Adrenal gland (tissue), 12 donors: ENCODE results near the gene F11. TPM values are rescaled to one million over a fixed set of nuclear protein-coding genes. Genes with fewer than 3 reads are reported as not detected.
"Not testable (repeated sequence)": the region's sequence is repeated elsewhere in the genome, so short reads cannot be mapped to it uniquely, and the experiment has no call there.

Source experiments
- DNase-seq, 7 donors: peaks; one replicate each; pipeline ENCODE4 v3.0.0-alpha.2; 2019 to 2020
- H3K27ac ChIP-seq, 5 donors: fragments of 200-600 bp; sonication (generic) in 4 of 5; 1 replicate in 3 of 5; 2 replicates in 2 of 5; pipeline versions ENCODE4 v1.5.1 to v1.8.0; 2016 to 2020; ENCODE audit warnings: mild to moderate bottlenecking in 1 of 5
- H3K27me3 ChIP-seq: fragments of 200-600 bp; 2 replicates; pipeline ENCODE4 v1.8.0; 2021
- H3K36me3 ChIP-seq, 2 donors: fragments of 200-600 bp; replicated peaks in 1 of 2; 1 replicate in 1 of 2; 2 replicates in 1 of 2; pipeline versions ENCODE4 v1.5.1 to v1.8.0; 2018 to 2022
- H3K4me1 ChIP-seq, 2 donors: fragments of 200-600 bp; replicated peaks in 1 of 2; 1 replicate in 1 of 2; 2 replicates in 1 of 2; pipeline versions ENCODE4 v1.5.1 to v1.8.0; 2018 to 2021
- H3K4me3 ChIP-seq, 4 donors: fragments of 200-600 bp; sonication (generic) in 3 of 4; one replicate each; pipeline ENCODE4 v1.5.1; 2016 to 2018
- H3K9me3 ChIP-seq, 3 donors: fragments of 200-600 bp; sonication (generic) in 1 of 3; replicated peaks in 1 of 3; 1 replicate in 2 of 3; 2 replicates in 1 of 3; pipeline versions ENCODE4 v1.5.1 to v1.8.0; 2016 to 2021
- POLR2A ChIP-seq, 2 donors: fragments of 450-650 bp; IDR thresholded peaks; one replicate each; pipeline ENCODE4 v1.6.1; 2017; ENCODE audit warnings: antibody characterized with exemption in 2 of 2, mild to moderate bottlenecking in 2 of 2, moderate library complexity in 1 of 2
- WGBS, 4 donors: extraction: QIAGEN DNeasy Blood & Tissue Kit in 2 of 4; methylation state at CpG; one replicate each; pipeline versions ENCODE4 v1.1.5 to v1.1.7; 2013 to 2017; 5-methylcytosine and 5-hydroxymethylcytosine counted together
- intact Hi-C, 2 donors: fragments of 100-400 bp; cut with DNase I; formaldehyde crosslinking; loops; one replicate each; pipeline versions ENCODE4 v1.14.1 to v1.15.0; 2022 to 2023
- polyA plus RNA-seq, 3 donors: library from polyadenylated mRNA; stranded (reverse); fragments of 200-250 nt in 2 of 3; fragments of 350-450 nt in 1 of 3; fragmentation: Illumina TruSeq in 1 of 3; extraction: RNeasy Lipid Tissue Mini Kit (QIAGEN cat#74804) in 1 of 3; gene quantifications; one replicate each; pipeline ENCODE4 v1.2.3, GENCODE V29; 2013 to 2014
- total RNA-seq, 9 donors: library from RNA; depleted of rRNA in 4 of 9; stranded (reverse); fragments of >200 nt in 4 of 9; fragments of 120-200 nt in 1 of 9; fragmentation: NEBNext Ultra II Directional in 1 of 9; extraction: Animal tissue kit (Norgen Biotek cat#: 25700) in 1 of 9; gene quantifications; one replicate each; pipeline versions ENCODE4 v1.1.0 to v1.2.4, GENCODE V29; 2013 to 2023
- TF ChIP-seq, protein P1 (sequence below), 6 experiments: fragments of 450-650 bp in 4 of 6; fragments of 200-600 bp in 2 of 6; sonication (generic) in 1 of 6; IDR thresholded peaks; 1 replicate in 5 of 6; 2 replicates in 1 of 6; pipeline versions ENCODE4 v1.5.1 to v1.8.0; 2016 to 2021; ENCODE audit warnings: antibody characterized with exemption in 6 of 6, mild to moderate bottlenecking in 2 of 6, moderate library complexity in 1 of 6
- donor health status: healthy with polysubstance abuse.
- donor health status: Bipolar disorder and iron deficiency.
- donor health status: DM: yes; HTN: yes; CAD: no.
- donor health status: DM: no; HTN: no; CAD: no.
- donor health status: DM: no; HTN: no; CAD: no.
- donor health status: DM: yes; HTN: yes; CAD: no.

Gene F11
- total and polyA plus RNA-seq, 12 donors, result 0.07 to 0.19 (median 0.14) TPM; not detected in 8

DNA sequence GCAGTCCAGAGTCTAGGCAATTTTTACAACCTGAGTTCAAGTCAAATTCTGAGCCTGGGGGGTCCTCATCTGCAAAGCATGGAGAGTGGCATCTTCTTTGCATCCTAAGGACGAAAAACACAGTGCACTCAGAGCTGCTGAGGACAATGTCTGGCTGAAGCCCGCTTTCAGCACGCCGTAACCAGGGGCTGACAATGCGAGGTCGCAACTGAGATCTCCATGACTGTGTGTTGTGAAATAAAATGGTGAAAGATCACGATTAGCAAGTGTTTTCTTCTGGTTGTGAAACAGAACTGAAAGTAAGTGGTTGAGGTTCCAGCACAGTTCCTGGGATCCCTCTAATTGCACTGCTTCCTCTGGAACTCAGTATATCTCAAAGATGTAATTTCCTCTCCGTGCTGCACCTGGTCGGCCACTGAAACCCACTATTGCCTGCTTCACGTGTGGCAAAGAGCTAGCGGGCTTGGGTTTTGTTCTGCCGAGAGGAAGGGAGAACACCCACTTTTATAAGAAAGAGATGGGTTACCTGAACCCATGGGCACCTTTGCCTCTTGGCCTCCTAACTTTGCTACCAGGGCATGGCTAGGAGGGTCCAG, 7.7 kb upstream of the F11 start:
- no peaks in the 10 kb centered on the region for H3K27me3 ChIP-seq
- intact Hi-C loops, result no loop called here
- 88 to 93% (median 90%) methylated on average over 12 of the region's 12 CpGs for WGBS, 4 donors
- no peak overlapping the region for H3K27ac ChIP-seq
- no peaks in the 10 kb centered on the region for H3K9me3 ChIP-seq
- H3K4me1 ChIP-seq, result peaks cover 0 to 6% of the 10 kb centered on the region in 2 donors
- no peaks in the 10 kb centered on the region for H3K36me3 ChIP-seq
- H3K4me3 ChIP-seq, result no peak overlapping the region
- TF ChIP-seq, protein P1, sequence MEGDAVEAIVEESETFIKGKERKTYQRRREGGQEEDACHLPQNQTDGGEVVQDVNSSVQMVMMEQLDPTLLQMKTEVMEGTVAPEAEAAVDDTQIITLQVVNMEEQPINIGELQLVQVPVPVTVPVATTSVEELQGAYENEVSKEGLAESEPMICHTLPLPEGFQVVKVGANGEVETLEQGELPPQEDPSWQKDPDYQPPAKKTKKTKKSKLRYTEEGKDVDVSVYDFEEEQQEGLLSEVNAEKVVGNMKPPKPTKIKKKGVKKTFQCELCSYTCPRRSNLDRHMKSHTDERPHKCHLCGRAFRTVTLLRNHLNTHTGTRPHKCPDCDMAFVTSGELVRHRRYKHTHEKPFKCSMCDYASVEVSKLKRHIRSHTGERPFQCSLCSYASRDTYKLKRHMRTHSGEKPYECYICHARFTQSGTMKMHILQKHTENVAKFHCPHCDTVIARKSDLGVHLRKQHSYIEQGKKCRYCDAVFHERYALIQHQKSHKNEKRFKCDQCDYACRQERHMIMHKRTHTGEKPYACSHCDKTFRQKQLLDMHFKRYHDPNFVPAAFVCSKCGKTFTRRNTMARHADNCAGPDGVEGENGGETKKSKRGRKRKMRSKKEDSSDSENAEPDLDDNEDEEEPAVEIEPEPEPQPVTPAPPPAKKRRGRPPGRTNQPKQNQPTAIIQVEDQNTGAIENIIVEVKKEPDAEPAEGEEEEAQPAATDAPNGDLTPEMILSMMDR (IDR thresholded peaks at IDR 0.05), result no peak
- no peak for TF ChIP-seq POLR2A (IDR thresholded peaks at IDR 0.05)
- DNase-seq, result no peak

DNA sequence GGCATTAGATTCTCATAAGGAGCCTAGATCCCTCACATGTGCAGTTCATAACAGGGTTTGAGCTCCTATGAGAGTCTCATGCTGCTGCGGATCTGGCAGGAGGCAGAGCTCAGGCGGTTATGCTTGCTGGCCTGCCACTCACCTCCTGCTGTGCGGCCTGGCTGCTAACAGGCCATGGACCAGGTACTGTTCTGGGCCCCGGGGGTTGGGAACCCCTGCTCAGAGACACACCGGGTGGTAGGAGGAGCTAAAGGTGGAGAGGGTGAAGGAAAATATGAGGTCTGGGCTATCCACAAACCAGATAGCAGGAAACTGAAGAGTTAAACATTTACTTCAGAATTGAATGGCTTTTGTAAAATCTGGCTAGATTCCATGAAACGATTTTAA, 5.9 kb upstream of the F11 start:
- no peak overlapping the region for H3K27ac ChIP-seq
- H3K36me3 ChIP-seq, result no peaks in the 10 kb centered on the region
- H3K4me3 ChIP-seq, result no peak overlapping the region
- TF ChIP-seq, protein P1 (IDR thresholded peaks at IDR 0.05), result no peak
- TF ChIP-seq POLR2A (IDR thresholded peaks at IDR 0.05), result no peak
- H3K27me3 ChIP-seq, result no peaks in the 10 kb centered on the region
- peaks cover 0 to 6% of the 10 kb centered on the region in 2 donors for H3K4me1 ChIP-seq
- intact Hi-C loops, result no loop called here
- DNase-seq, result no peak
- 68 to 82% (median 81%) methylated on average over 4 to 6 of the region's 6 CpGs for WGBS, 4 donors
- no peaks in the 10 kb centered on the region for H3K9me3 ChIP-seq

DNA sequence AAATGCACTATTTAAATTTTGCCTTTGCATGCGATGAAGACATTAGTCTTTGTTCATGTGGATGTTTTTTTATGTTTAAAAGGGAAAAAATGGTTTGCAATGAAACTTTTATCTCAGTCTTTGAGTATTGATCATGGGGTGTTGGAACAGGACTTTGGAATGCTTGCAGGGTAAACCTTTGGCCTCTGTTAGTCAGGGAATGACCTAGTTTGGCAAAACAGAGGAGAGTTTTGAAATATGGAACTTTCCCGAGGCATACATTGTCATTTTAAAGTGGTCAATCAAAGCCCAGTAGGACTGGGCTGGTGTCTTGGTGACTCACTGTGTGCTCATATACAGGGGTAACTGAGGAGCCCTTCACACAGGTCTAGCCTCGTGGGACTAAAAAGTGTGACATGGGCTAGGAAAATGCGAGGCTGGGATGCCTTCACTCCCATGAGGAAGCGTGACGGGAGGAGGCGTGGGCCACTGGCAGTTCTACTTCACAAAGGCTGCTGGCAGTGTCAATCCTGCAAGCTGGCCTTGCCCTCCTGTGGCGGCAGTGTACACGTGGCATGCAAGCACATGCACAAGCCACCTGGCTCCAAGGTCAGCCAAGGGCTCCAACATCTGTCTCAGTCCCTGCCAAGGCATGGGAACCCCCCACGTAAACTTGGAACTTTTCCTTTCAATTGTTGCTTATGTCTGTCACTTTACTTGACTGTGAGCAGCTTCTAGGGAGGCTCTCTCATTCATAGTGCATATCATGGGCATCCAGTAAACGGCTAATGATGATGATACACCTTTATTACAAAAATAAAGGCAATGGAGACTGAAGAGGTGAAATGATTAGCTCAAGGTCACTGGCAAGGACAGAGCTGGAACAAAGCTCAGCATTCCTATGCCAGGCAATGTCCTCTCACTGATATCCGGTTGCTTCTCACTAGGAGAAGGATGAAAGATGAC, 5.2 kb upstream of the F11 start:
- no peaks in the 10 kb centered on the region for H3K27me3 ChIP-seq
- intact Hi-C loops, result no loop called here
- WGBS, 4 donors, result 44 to 53% (median 50%) methylated on average over 5 to 12 of the region's 12 CpGs
- peak overlapping the region in 2 of 5 donors; percentile 46 to 53 for H3K27ac ChIP-seq
- no peaks in the 10 kb centered on the region for H3K36me3 ChIP-seq
- peak; percentile 19 to 84 (median 73) for DNase-seq
- TF ChIP-seq, protein P1 (IDR thresholded peaks at IDR 0.05), result no peak
- TF ChIP-seq POLR2A (IDR thresholded peaks at IDR 0.05), result no peak
- peaks cover 0 to 6% of the 10 kb centered on the region in 2 donors for H3K4me1 ChIP-seq
- H3K9me3 ChIP-seq, result no peaks in the 10 kb centered on the region
- H3K4me3 ChIP-seq, result no peak overlapping the region

DNA sequence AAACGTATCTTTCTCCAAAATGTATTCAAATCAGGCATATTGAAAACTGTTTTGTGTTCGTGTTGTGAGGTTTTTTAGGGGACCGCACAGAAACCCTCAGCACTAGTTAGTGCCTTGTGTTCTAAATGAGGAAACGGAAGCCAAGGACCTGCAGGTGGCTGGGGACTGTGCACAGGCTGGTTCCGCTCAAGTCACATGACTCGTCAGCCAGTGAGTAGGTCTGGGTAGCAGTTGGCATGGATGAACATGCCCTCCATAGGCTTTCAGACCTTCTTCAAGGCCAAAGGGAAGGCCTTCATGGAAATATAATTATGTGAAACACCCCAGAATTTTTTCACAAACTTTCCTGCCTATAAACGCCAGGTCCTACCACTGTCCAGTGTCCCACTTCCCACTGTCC, 1.3 kb upstream of the F11 start:
- Histone ChIP-seq H3K4me3 (no peak overlapping the region), H3K36me3 (no peaks in the 10 kb centered on the region), H3K9me3 (no peaks in the 10 kb centered on the region), H3K4me1 (peaks cover 0 to 6% of the 10 kb centered on the region in 2 donors), H3K27me3 (no peaks in the 10 kb centered on the region), H3K27ac (no peak overlapping the region)
- DNase-seq, result no peak
- WGBS, 4 donors, result 86 to 95% (median 93%) methylated on average over 7 of the region's 7 CpGs
- intact Hi-C loops, result no loop called here
- TF ChIP-seq, protein P1 (IDR thresholded peaks at IDR 0.05), result no peak
- TF ChIP-seq POLR2A (IDR thresholded peaks at IDR 0.05), result no peak

DNA sequence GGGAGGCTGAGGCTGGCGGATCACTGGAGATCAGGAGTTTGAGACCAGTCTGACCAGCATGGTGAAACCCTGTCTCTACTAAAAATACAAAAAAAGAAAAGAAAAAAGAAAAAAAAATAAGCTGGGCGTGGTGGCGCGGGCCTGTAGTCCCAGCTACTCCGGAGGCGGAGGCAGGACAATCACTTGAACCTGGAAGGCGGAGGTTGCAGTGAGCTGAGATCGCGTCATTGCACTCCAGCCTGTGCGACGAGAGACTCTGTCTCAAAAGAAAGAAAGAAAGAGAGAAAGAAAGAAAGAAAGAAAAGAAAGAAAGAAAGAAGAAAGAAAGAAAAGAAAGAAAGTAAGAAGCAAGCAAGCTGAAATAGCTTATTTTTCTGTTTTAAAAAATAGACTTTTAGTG, 739 bp upstream of the F11 start:
- H3K27me3 ChIP-seq, H3K27ac ChIP-seq, H3K9me3 ChIP-seq, H3K4me3 ChIP-seq, H3K36me3 ChIP-seq, H3K4me1 ChIP-seq, intact Hi-C loops, DNase-seq: not testable (repeated sequence)
- 88 to 96% (median 92%) methylated on average over 11 of the region's 11 CpGs for WGBS, 4 donors
